Measurements from ENCODE around the gene LAMTOR3.

The LAMTOR3 gene, protein sequence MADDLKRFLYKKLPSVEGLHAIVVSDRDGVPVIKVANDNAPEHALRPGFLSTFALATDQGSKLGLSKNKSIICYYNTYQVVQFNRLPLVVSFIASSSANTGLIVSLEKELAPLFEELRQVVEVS

DNA sequence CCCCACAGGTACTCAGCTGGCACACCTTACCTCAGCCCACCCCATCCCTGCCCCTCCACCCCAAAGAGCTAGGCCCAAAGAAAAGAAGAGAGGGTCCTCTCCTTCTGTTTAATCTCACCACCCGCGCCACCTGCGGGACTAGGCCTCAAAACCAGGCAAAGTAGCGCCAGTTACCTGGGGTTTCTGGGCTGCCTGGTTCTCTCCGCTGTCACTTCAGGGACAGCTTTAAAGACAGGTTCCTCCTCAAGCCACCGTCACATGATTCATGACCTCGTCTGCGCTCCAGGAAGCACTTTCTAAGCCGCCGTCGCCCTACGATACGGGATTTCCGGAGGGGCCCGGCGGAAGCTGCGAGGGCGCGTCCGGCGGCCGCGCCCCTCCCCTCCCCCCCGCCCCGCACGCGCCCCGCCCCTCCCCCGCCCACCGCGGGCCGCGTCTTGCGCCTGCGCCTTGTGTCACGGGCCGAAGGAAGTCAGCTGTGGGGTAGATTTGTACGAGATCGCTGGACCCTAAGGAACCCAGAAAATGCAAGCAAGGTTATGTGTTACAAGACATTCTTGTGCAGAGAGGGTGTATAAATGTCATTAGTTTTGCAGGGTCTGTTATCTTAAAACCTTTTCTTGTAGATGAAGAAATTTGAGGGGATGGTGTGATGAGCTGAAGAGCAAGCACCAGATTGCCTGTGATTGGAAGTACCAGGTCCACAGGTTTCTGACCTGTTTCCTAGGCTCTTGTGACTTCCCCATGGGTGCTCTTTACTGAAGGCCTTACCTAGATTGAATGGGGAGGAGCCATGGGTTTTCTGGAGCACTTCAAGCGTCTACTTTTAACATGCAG, at the start of gene LAMTOR3:
TSS of gene LAMTOR3 (minus strand) at position 267 of the 837 bp plus-strand sequence. CDS start 464 bp downstream, outside the sequence.
- peak; percentile 71 to 83 for DNase-seq (ENCODE audit: low read depth in 2 of 2, low spot score in 1 of 2)

DNA sequence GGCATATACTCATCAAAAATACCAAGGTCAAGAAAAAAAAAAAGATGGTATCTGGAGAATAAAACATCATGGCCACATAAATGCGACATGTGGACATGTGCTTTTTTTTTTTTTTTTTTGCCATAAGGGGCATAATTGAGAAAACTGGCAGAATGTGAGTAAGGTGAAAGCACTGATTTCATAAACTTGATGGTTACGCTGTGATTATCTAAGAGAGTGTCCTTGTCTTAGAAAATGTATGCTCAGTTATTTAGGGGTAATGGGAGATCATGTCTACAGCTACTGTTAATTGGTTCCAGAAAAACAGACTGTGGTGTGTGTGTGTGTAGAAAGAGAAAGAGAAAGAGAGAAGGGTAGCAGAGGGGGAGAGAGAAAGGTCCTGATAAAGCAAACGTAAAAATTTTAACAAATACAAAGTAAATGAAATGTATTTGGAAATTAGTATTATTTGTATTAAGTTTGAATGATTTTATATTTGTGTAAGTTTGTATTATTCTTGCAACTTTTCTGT, 44.1 kb upstream of the LAMTOR3 start:
- DNase-seq (ENCODE audit: low read depth in 2 of 2, low spot score in 1 of 2) = no peak

DNA sequence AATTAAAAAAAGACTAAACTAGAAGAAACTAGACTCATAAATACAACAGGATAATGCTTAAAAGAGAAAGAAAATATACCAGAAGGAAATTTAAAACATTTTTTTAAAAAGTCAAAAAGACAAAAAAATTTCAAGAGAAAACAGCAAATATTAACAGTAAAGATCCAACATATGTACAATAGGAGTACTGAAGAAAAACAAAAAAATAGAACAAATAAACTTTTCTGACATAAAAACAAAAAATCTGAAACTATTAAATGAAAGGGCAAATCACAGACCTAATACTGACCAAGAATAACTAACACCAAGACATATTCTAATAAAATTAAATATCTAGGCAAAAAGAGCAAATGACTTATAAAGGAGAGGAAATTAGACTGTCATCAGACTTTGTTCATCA, 40.7 kb upstream of the LAMTOR3 start:
- DNase-seq (ENCODE audit: low read depth in 2 of 2, low spot score in 1 of 2) = no peak

DNA sequence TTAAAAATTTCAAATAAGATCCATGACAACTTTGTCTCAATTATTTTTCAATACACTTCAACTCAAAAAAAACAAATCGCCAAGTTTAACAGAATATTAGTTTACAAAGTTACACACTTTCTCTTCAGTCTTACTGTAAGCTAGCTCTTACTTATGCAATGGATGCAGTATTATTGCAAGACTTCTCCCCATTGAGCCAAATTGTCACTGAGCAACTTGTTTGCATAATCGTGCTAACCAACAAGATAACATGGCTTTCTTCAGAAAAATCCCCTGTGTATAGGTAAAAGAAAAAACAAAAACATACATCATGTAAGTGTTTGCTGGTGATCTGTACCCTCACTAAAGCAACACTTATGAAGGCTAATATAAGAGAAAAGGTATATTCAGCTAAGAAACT, 33.3 kb upstream of the LAMTOR3 start:
- no peak for DNase-seq (ENCODE audit: low read depth in 2 of 2, low spot score in 1 of 2)

DNA sequence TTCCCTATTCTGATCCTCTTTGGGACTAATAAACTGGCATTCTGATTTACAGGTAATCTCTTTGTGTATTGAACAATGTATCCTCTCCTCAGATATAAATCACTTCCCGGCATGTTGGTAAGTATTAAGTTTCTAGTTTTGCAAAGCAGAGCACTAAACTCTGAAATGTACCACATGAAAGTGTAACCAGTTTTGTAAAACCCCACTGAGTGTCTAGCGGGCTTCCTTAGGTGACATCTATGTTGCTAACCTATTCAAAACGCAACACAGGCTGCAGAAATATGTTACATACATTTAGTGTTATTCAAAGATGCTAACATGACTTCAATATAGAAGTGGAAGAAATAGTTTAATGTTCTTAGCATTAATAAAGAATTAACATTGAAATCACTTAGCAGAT, 26.9 kb upstream of the LAMTOR3 start:
- no peak for DNase-seq (ENCODE audit: low read depth in 2 of 2, low spot score in 1 of 2)

DNA sequence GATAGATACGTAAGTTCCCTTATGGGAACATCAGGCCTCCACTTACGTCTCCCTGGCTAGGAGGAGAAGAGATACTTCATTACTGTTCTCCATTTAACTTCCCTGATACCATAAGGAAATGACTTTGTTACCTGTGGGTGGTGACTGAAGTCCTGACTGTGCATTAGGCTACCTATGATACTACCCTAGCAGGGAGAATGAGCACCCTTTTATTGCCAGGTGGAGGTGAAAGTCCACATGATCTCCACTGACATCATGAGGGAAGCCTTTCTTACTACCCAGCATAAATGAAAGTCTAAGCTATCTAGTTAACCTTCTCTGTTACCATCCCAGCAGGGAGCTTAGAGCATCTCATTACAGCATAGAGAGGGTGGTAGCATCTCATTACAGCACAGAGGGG, 24.4 kb upstream of the LAMTOR3 start:
- no peak for DNase-seq (ENCODE audit: low read depth in 2 of 2, low spot score in 1 of 2)

DNA sequence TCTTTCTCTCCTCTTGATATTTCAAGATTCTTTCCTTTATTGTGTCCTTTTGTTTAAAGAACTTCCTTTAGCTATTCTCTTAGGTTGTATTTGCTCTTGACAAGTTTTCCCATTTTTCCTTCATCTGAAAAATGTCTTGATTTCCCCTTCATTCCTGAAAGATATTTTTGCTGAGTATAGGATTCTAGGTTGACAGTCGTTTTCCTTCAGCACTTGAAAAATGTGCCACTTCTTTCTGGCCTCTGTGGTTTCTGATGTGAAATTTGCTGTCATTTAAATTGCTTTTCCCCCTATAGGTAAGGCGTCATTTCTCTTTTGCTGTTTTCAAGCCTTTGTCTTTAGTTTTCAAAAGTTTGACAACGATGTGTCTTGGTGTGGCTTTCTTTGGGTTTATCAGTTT, 23.3 kb upstream of the LAMTOR3 start:
- no peak for DNase-seq (ENCODE audit: low read depth in 2 of 2, low spot score in 1 of 2)

DNA sequence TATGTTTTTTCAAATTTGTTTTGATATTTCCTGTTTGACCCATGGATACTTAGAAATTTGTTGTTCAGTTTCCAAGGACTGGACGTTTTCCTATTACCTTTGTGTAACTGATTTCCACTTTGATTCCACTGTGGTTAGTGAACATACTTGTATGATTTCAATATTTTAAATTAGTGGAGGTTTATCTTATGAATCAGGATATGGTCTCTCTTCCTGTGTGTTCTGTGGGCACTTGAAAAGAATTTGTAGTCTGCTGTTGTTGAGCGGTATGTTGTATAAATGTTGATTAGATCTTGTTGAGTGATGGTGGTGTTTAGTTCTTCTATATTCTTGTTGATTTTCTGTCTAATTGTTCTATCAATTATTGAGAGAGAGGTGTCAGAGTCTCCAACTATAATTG, 21.2 kb upstream of the LAMTOR3 start:
- DNase-seq (ENCODE audit: low read depth in 2 of 2, low spot score in 1 of 2) = no peak

DNA sequence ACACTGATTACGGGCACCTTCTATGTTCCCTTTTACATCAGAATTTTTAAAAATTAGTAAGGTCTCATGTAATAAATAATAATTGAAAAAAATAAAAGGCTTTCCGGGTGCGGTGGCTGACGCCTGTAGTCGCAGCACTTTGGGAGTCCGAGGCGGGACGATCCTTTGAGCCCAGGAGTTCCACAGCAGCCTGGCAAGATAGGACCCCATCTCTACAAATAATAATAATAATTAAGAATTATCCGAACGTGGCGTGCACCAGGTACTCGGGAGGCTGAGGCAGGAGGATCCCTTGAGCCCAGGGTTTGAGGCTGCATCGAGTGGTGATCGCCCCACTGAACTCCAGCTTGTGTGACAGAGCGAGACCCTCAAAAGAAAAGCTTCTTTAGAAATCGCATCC, 771 bp upstream of the LAMTOR3 start:
- no peak for DNase-seq (ENCODE audit: low read depth in 2 of 2, low spot score in 1 of 2)

DNA sequence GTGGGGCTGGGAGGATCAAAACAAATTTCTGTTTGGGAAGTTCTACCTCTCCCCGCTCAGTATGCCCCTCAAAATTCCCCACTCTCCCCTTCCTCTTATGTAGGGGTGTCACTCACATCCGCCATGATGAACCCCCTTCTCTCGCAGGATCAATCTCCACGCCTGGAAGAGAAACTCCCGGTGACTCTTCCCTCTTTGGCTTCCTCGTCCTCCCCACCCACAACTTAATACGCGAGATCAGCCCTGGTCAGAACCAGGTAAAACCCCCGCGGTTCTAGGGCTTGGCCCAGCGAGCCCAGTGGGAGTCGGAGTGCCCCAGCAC, 427 bp downstream of the LAMTOR3 start:
- no peak for DNase-seq (ENCODE audit: low read depth in 2 of 2, low spot score in 1 of 2)

DNA sequence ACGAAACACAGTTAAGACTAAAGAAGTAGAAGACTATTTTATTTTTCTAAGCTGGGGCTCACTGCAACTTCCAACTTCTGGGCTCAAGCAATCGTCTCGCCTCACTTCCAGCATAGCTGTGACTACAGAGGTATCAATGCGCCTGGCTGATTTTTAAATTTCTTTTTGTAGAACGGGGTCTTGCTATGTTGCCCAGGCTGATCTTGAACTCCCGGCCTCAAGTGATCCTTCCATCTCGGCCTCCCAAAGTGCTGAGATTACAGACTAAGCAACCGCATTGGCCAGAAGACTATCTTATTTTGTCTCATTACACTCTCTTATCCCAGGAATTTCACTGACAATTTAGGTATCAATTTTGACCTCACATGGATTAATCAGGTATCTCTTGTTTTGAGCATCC, 1.2 kb downstream of the LAMTOR3 start:
- DNase-seq (ENCODE audit: low read depth in 2 of 2, low spot score in 1 of 2) = no peak

DNA sequence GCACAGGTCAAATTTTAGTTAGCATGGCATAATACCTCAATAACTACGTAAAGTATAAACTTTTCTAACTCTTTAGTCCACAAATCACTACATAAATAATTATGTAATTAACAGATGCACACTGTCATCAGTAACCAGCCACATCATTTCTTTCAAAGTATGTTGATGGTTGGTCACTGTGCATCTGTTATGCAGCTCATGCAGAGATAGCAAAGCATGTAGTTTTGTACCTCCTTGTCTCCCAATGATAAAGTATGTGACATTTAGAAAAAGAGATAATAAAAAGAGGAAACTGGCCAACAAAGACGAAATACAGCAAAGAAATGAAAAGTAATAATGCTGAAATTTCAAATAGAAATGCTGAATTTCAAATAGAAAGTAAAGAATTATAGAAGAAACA, 2.9 kb downstream of the LAMTOR3 start:
- DNase-seq (ENCODE audit: low read depth in 2 of 2, low spot score in 1 of 2) = no peak

DNA sequence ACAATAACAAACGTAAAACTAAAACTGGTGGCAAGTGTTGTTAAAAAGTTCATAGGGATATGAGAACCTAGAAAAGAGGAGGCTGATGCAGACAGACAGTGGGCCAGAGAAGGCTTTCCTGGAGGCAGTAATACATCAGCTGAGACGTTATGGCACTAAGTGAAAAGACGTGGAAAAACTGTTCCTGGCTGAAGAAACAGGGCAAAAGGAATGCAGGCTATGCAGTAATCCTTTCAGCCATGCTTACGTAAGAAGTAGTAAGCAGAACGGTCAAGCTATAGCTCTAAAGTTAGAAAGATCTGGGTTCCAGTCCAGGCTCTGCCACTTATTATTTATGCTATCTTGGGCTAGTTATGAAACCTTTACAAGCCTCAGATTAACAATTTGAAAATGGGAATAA, 6.4 kb downstream of the LAMTOR3 start:
- DNase-seq (ENCODE audit: low read depth in 2 of 2, low spot score in 1 of 2) = no peak

DNA sequence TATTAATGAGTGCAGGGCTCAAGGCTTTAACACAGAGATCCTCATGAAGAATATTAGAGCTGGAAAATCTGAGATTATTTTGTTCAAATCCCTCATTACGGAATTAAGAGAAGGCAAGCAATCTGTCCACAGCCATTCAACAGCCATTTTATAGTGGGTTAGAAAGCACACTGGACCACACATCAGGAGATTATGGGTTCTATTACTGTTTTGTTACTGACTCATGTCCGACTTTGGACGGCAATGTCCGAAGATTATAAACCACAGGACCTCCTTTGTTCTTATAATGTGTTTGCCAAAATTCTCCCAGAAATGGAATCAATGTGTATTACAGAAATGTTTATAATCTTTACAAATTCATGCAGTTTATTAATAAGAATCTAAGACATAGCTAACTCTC, 8.1 kb downstream of the LAMTOR3 start:
- DNase-seq (ENCODE audit: low read depth in 2 of 2, low spot score in 1 of 2) = no peak

DNA sequence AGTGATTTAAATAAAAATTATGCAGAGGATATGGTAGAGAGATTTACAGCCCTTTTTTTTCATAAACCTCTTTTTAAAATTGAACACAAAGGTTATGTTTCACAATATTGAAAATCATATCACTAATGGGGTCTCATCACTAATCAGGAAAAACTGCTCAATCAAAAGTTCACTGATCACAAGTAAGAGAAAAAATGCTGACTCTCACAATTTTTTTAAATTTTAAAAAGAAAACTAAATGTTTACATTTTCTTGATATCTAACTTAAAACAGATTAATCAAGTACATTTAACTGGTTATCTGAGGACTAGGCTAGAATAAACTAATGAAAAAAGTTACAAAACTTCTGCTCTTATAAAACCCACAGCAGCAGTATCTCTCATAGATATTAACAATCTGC, 8.5 kb downstream of the LAMTOR3 start:
- no peak for DNase-seq (ENCODE audit: low read depth in 2 of 2, low spot score in 1 of 2)

DNA sequence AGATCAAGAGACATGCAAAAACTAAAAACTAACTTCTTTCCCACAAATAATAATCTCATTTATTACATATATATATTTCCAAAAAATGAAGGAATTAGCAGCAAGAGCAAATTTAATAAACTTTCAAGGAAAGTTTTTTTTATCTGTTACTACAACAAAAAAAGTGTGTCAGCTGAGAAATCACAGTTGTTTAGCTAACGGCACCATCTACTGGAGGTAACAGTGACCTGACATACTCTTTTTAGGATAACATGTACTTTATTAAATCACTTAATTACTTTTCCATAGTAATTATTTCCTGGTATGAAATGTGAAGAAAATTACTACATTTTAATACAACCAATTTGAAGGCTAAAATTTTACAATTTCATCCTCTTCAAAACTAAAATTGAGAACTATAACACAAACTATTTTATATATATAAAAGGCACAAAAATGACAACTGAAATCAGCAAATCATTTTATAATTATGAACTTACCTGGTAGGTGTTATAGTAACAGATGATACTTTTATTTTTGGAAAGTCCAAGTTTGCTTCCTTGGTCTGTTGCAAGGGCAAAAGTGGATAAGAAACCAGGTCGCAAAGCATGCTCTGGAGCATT, 9.1 kb downstream of the LAMTOR3 start:
- no peak for DNase-seq (ENCODE audit: low read depth in 2 of 2, low spot score in 1 of 2)

DNA sequence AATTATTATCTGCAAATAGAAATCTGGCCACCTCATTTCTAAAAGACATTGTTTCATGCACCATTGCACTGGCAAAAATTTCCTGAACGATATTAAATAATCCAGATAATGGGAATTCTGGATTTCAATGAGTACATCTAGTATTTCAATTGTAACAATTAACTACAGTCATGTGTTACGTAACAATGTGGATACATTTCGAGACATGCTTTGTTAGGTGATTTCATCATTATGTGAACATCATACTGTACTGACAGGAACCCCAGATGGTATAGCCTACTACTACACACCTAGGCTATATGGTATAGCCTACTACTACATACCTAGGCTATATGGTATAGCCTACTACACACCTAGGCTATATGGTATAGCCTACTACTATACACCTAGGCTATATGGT, 14.8 kb downstream of the LAMTOR3 start:
- DNase-seq (ENCODE audit: low read depth in 2 of 2, low spot score in 1 of 2) = no peak

DNA sequence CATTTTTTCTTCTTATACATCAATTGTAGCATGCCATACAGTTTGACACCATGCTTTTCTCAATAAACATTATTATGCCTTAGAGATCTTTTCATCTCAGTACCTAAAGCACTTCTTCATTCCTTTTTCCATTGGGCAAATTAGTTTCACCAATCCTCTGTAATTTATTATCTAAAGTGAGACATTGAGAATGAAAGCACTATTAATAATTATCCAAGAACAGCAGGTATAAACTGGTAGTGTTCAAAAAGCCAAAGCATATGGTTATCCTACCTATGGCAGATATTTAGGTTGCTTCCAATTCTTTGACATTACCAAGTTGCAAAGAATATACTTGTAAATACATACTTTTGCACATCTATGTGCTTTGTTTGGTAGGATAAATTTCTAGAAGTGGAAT, 15.6 kb downstream of the LAMTOR3 start:
- no peak for DNase-seq (ENCODE audit: low read depth in 2 of 2, low spot score in 1 of 2)

DNA sequence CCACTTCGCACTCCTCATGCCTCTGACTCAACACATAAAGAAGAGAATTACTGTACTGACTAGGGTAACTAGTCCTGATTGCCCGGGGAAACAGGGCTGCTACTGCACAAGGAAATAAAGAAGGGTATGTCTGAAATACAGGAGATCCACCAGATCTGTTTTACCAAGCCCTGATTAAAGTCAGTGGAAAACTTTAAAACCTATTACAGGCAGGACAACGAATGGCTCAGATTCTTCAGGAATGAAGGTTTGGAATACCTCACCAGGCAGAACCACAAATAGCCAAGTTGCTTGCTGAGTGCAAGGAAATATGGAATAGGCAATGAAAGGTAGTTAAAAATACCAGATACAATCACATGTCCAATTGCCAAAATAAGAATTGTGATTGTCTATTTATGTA, 17.3 kb downstream of the LAMTOR3 start:
- DNase-seq (ENCODE audit: low read depth in 2 of 2, low spot score in 1 of 2) = no peak

DNA sequence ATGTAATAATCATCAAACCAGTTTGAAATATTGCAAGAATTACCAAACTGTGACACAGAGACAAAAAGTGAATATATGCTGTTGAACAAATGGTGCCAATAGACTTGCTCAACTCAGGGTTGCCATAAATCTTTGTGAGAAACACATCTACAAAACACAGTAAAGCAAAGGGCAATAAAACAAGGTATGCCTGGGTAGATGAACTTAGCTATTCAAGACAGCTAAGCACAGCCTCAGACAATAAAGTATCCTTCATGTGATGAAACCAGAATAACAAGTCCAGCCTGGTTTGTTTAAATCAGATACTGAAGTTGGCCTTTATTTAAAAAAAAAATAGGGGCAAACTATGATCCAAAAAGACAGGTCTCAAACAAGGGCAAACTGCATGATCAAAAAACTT, 19.2 kb downstream of the LAMTOR3 start:
- no peak for DNase-seq (ENCODE audit: low read depth in 2 of 2, low spot score in 1 of 2)

DNA sequence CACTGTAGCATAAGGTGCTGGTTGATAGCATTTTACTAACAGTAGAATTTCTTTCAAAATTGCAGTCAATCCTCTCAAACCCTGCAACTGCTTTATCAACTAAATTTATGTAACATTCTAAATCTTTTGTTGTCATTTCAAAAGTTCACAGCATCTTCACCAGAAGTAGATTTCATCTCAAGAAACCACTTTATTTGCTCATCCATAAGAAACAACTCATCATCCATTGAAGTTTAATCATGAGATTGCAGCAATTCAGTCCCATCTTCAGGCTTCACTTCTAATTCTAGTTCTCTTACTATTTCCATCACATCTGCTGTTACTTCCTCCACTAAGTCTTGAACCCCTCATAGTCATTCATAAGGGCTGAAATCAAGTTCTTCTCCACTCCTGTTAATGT, 21.7 kb downstream of the LAMTOR3 start:
- no peak for DNase-seq (ENCODE audit: low read depth in 2 of 2, low spot score in 1 of 2)

DNA sequence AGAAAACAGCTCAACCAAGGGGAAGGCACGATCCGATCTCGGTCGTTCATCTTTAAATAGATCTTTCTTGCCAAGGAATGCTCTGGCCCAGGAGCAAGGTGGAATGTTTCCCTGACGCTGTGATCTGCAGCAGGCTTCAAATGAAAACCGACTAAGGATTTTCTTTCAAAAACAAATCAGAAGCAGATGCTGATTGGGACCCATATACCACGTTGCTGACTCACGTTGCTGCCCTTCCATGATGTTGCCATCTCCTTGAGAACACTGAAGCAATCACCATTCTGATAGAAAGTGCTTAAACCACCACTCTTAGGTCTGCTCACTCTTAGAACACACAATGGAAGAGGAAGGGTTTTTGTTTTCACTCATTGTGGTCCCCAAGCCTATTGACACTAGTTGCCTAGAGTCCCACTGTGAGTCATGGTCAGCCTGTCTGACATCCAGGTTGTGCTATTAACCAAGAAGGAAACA, 26.1 kb downstream of the LAMTOR3 start:
- no peak for DNase-seq (ENCODE audit: low read depth in 2 of 2, low spot score in 1 of 2)
